SK-N-SH treated with all-trans-retinoic acid at 6 μM for 48 hours (cell line): ENCODE measurements around the gene HAVCR2.

Experiments used
- ARNTL ChIP-seq: fragments of 450-650 bp; formaldehyde crosslinking; IDR thresholded peaks from 2 replicates; pipeline ENCODE4 v1.5.0; 2020; ENCODE audit warnings: low read depth, mild to moderate bottlenecking, moderate library complexity, borderline replicate concordance
- ESRRG ChIP-seq: fragments of 250-450 bp; sonication (Bioruptor Pico); IDR thresholded peaks from 2 replicates; pipeline ENCODE4 v1.6.1; 2021; ENCODE audit warnings: mild to moderate bottlenecking
- ISL1 ChIP-seq: fragments of 250-450 bp; sonication (Bioruptor Pico); IDR thresholded peaks from 2 replicates; pipeline ENCODE4 v2.1.2; 2022; ENCODE audit warnings: mild to moderate bottlenecking, moderate library complexity
- PATZ1 ChIP-seq: fragments of 250-450 bp; sonication (Bioruptor Pico); IDR thresholded peaks from 2 replicates; pipeline ENCODE4 v1.8.0; 2020; ENCODE audit warnings: mild to moderate bottlenecking, moderate library complexity, borderline replicate concordance
- PPARA ChIP-seq: fragments of 250-450 bp; sonication (Bioruptor Pico); IDR thresholded peaks from 2 replicates; pipeline ENCODE4 v1.5.0; 2020; ENCODE audit warnings: mild to moderate bottlenecking, borderline replicate concordance
- RARB ChIP-seq: fragments of 250-450 bp; sonication (Bioruptor Pico); IDR thresholded peaks from 2 replicates; pipeline ENCODE4 v1.8.0; 2021; ENCODE audit warnings: mild to moderate bottlenecking, moderate library complexity
- SNAI2 ChIP-seq: fragments of 250-450 bp; sonication (Bioruptor Pico); IDR thresholded peaks from 2 replicates; pipeline ENCODE4 v1.5.0; 2020; ENCODE audit warnings: mild to moderate bottlenecking, moderate library complexity
- TCF4 ChIP-seq: fragments of 250-450 bp; sonication (Bioruptor Pico); IDR thresholded peaks from 2 replicates; pipeline ENCODE4 v1.8.0; 2021; ENCODE audit warnings: mild to moderate bottlenecking, moderate library complexity, borderline replicate concordance
- TOX ChIP-seq: fragments of 250-450 bp; sonication (Bioruptor Pico); IDR thresholded peaks from 2 replicates; pipeline ENCODE4 v1.8.0; 2021; ENCODE audit warnings: mild to moderate bottlenecking, moderate library complexity, borderline replicate concordance
- ZFP3 ChIP-seq: fragments of 250-450 bp; sonication (Bioruptor Pico); IDR thresholded peaks from 2 replicates; pipeline ENCODE4 v1.5.0; 2020; ENCODE audit warnings: mild to moderate bottlenecking, moderate library complexity
- ZFP30 ChIP-seq: fragments of 450-650 bp; formaldehyde crosslinking; IDR thresholded peaks from 2 replicates; pipeline ENCODE4 v1.5.0; 2022; ENCODE audit warnings: mild to moderate bottlenecking, moderate library complexity
- ZNF565 ChIP-seq: fragments of 450-650 bp; formaldehyde crosslinking; conservative IDR thresholded peaks from 2 replicates; pipeline ENCODE4 v1.5.0; 2020; ENCODE audit warnings: low read depth, mild to moderate bottlenecking, moderate library complexity
- ZNF70 ChIP-seq: fragments of 450-650 bp; formaldehyde crosslinking; IDR thresholded peaks from 2 replicates; pipeline ENCODE4 v1.5.0; 2020; ENCODE audit warnings: mild to moderate bottlenecking, moderate library complexity
- TF ChIP-seq, protein P1 (sequence below): fragments of 250-450 bp; sonication (Bioruptor Pico); IDR thresholded peaks from 2 replicates; pipeline ENCODE4 v1.5.1; 2020; ENCODE audit warnings: low read depth, mild to moderate bottlenecking, moderate library complexity

DNA sequence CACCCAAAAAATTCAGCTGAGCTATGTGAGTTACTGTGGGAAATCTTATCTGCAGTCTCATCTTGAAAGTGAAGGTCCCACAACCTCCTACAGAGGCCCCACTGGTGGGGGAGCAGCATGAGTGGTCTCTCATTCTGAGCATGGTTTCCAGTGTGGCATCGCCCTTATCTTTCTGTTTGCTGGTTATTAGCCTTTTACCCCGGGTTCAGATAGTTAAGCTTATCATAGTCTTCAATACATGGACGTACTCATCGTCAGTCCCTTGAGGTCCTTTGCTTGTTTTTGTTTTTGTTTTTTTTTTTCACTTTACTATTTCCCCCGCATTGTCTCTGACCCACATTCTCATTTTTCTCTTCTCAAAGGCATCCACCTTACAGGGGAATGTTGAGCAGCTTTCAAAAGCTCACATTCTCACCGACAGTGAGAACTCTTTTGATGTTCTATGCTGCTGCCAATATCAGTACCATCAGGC, 7.7 kb upstream of the HAVCR2 start:
- TF ChIP-seq ARNTL (CRISPR knock-in tag): no peak
- TF ChIP-seq, protein P1, sequence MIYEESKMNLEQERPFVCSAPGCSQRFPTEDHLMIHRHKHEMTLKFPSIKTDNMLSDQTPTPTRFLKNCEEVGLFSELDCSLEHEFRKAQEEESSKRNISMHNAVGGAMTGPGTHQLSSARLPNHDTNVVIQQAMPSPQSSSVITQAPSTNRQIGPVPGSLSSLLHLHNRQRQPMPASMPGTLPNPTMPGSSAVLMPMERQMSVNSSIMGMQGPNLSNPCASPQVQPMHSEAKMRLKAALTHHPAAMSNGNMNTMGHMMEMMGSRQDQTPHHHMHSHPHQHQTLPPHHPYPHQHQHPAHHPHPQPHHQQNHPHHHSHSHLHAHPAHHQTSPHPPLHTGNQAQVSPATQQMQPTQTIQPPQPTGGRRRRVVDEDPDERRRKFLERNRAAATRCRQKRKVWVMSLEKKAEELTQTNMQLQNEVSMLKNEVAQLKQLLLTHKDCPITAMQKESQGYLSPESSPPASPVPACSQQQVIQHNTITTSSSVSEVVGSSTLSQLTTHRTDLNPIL: no peak
- no peak for TF ChIP-seq ZFP30 (CRISPR knock-in tag)
- TF ChIP-seq ESRRG (CRISPR knock-in tag): no peak
- no peak for TF ChIP-seq PATZ1 (CRISPR knock-in tag)
- TF ChIP-seq RARB: no peak
- TF ChIP-seq TCF4 (CRISPR knock-in tag): no peak
- TF ChIP-seq ISL1 (CRISPR knock-in tag): no peak
- no peak for TF ChIP-seq ZNF565
- TF ChIP-seq SNAI2 (CRISPR knock-in tag): no peak
- TF ChIP-seq TOX (CRISPR knock-in tag): no peak
- no peak for TF ChIP-seq PPARA (CRISPR knock-in tag)
- no peak for TF ChIP-seq ZFP3
- no peak for TF ChIP-seq ZNF70 (CRISPR knock-in tag)
